ENCODE results near the gene CDKN2AIPNL.
A peak's percentile ranks its signal among the peaks of the same experiment; 100 is the strongest.
"Not testable (repeated sequence)": the region's sequence is repeated elsewhere in the genome, so short reads cannot be mapped to it uniquely, and the experiment has no call there.

Gene CDKN2AIPNL

GRCh38 chr5:134403951-134404350, 7.7 kb downstream of the CDKN2AIPNL start:
- no peak for DNase-seq

DNA sequence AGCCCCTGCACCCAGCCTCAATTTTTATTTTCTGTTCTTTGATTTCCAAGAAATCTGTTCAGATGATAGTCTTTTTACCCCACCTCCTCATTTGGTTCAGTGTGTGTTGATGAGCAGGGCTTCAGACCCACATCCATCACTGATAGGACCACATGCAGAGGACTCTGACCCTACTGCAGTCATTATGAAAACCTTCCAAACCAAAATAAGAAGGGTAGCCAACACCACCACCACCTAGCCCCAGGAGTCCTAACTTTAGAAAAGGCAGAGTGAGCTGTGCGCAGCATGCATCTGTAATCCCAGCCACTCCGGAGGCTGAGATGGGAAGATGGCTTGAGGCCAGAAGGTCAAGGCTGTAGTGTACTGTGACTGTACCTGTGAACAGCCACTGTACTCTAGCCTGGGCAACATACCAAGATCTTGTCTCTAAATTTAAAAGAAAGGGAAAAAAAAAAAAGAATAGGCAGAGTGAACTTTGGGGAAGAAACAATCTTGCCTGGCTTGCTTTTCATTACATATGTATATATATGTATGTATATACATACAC, 13.0 kb downstream of the CDKN2AIPNL start:
- no peak for DNase-seq

DNA sequence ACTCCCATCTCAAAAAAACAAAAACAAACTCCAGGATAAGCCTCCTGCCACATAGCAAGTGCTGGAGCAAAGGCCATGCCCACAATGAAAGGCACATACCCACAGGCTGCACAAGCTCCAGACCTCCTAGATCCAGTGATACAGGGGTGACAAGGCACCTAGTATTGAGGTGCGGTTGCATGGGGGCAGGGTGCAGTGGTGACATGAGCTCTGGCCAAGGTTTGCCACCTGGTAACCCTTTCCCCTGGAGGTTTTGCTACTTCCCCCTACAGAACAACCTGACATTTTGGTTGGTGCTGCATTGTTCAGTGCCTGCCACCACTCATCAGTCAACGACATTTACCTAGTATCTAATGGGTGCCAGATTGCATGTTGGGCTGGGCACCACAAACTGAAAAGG, 14.5 kb downstream of the CDKN2AIPNL start:
- no peak for DNase-seq

- no peak for DNase-seq
These were observed 15.4 kb downstream of the CDKN2AIPNL start for GRCh38 chr5:134396274-134396673.

- no peak for DNase-seq
These were observed 16.7 kb downstream of the CDKN2AIPNL start for GRCh38 chr5:134394932-134395331.

DNA sequence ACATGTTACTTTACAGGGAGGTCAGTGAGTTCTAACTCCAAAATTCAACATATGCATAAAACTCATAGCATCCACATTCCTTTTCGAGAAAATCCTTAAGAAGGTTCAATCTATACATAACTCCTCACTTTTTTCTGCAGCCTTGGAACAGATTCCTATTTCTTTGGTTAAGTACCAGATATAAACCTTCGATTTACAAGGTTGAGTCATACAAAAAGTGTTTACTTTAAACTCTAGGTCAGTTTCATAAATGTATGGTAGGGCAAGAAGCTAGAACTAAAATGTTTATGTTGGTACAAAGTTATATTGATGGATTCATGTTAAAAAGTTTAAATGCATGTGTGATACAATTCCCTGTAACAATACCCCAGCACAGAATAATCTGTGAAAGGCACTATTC, 19.4 kb downstream of the CDKN2AIPNL start:
- no peak for DNase-seq

- no peak for DNase-seq
These were observed 24.2 kb downstream of the CDKN2AIPNL start for GRCh38 chr5:134387443-134387842.

DNA sequence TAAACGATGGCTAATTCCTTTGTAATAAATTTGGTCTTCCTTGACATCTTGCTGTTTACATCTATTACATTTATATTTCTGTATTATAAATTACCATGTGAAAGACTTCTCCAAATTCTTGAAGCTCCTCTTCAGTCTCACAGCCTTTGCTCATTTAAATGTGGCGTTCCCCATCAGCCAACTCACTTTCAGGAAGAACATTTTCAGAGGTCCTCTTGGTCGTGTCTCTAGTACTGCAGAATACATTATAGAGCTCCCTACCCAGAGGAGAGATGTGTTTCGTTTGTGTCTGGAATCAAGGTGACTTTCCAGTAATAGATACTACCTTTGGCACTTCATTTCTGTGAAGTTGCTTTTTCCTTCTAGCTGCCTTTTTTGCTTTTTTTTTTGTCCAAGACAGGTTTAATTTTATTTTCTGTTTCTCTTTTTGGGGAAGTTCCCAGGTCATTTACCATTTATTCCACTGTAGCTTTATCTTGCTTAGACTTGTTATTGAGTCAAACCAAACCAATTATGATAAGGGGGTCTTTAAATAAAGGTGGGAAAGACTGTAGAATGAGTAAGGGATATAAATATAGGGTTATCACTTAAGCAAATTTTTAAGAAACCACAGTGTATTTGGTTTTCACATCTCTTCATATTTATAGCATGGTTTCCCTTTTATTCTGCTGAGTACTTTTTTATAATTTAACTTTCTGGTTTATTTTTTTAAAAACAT, 27.5 kb downstream of the CDKN2AIPNL start:
- DNase-seq, result no peak

GRCh38 chr5:134382204-134382603, 29.5 kb downstream of the CDKN2AIPNL start:
- not testable (repeated sequence) for DNase-seq

DNA sequence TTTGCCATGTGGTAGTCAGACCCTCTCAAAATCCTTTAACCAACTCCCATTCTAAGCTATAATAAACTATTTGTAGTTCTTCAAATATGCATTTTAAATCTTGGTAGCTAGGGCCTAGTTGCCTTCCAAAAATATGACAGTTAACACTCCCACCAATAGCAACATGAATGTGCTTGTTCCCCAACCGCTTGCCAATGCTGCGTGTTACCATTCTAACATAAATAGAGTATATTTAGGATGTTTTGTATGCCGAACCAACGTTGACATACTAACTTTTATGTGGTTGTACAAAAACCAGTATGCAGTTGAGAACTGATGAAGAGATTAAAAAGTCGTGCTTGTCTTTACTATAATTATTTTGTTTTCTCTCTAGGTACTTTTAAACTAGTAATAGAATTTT, 31.3 kb downstream of the CDKN2AIPNL start:
- no peak for DNase-seq

- peak in 1 of 51 donors; percentile 4 for DNase-seq
These were observed 37.4 kb downstream of the CDKN2AIPNL start for GRCh38 chr5:134374232-134374631.

GRCh38 chr5:134373633-134374032, 38.0 kb downstream of the CDKN2AIPNL start:
- not testable (repeated sequence) for DNase-seq

- DNase-seq, result peak in 47 of 51 donors; percentile 8 to 75 (median 44)
These were observed 39.8 kb downstream of the CDKN2AIPNL start for GRCh38 chr5:134371834-134372340.

- DNase-seq, result peak; percentile 73 to 100 (median 98)
These were observed 40.5 kb downstream of the CDKN2AIPNL start, which contains the start of gene UBE2B for GRCh38 chr5:134370871-134371833. TSS of gene UBE2B (plus strand) at chr5:134371569. CDS start at chr5:134371596, 27 bp downstream.

- peak in 1 of 51 donors; percentile 7 for DNase-seq
These were observed 41.3 kb downstream of the CDKN2AIPNL start for GRCh38 chr5:134370311-134370870.

GRCh38 chr5:134365604-134366003, 46.1 kb downstream of the CDKN2AIPNL start:
- DNase-seq, result no peak

DNA sequence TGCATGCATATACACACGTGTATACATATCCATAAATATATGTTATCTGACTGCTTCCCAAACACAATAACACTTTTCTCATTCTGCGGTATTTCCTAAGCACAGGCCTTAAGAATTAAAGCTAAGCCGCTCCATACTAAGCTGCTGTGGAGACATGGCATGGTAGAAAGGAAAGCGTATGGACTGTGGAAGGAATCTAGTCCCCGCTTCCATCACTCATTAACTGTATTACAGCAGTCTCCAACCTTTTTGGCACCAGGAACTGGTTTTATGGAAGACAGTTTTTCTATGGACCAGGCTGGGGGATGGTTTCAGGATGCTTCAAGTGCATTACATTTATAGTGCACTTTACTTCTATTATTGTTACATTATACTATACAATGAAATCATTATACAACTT, 56.0 kb downstream of the CDKN2AIPNL start:
- no peak for DNase-seq

Measured in hypothalamus (tissue), 51 donors.